OCI-LY7 (cell line): ENCODE results near the gene ZNF626.

Experiments used
- CTCF ChIP-seq: fragments of 200-600 bp; sonication (generic); conservative IDR thresholded peaks from 2 replicates; pipeline ENCODE4 v1.5.1; 2014; ENCODE audit warnings: mild to moderate bottlenecking, antibody characterized with exemption, low read length, moderate library complexity, mixed read lengths
- EZH2phosphoT487 ChIP-seq: fragments of 200-600 bp; sonication (generic); IDR thresholded peaks from 2 replicates; pipeline ENCODE4 v1.6.1; 2018; ENCODE audit warnings: low read depth, borderline replicate concordance, mild to moderate bottlenecking, mixed run types, antibody characterized with exemption, low read length, moderate library complexity, mixed read lengths

- TF ChIP-seq CTCF, result no peak
- no peak for TF ChIP-seq EZH2phosphoT487
These were observed 45.3 kb downstream of the ZNF626 start for GRCh38 chr19:20616071-20616470.
